H1 (cell line): ENCODE measurements around the gene CTSH. TPM values are rescaled to one million over a fixed set of nuclear protein-coding genes. Genes with fewer than 3 reads are reported as not detected.

Experiments
- CREB1 ChIP-seq: IDR thresholded peaks from 2 replicates; pipeline ENCODE4 v1.6.1; 2012; ENCODE audit warnings: inconsistent platforms
- E2F6 ChIP-seq: IDR thresholded peaks from 2 replicates; pipeline ENCODE4 v1.6.1; 2012; ENCODE audit warnings: inconsistent platforms
- SIX5 ChIP-seq: IDR thresholded peaks from 2 replicates; pipeline ENCODE4 v1.6.1; 2011; ENCODE audit warnings: mild to moderate bottlenecking, low read depth, low read length
- SUZ12 ChIP-seq: fragments of 200-600 bp; sonication (generic); IDR thresholded peaks from 2 replicates; pipeline ENCODE4 v1.6.1; 2012; ENCODE audit warnings: mild to moderate bottlenecking, inconsistent platforms, low read length, moderate library complexity, mixed read lengths
- polyA plus RNA-seq, 7 experiments: library from polyadenylated mRNA; depleted of rRNA in 3 of 7; stranded (reverse) in 5 of 7; unstranded in 2 of 7; fragments of >200 nt in 5 of 7; fragments of 200-250 nt in 2 of 7; gene quantifications; 1 replicate in 5 of 7; 2 replicates in 1 of 7; 4 replicates in 1 of 7; pipeline versions ENCODE4 v1.2.1 to v1.2.3, GENCODE V29; 2011 to 2013; ENCODE audit warnings: missing spikeins in 2 of 7, mixed read lengths in 2 of 7
- total RNA-seq: library from RNA; stranded (reverse); fragmentation: NEBNext Ultra II Directional; extraction: Animal tissue kit (Norgen Biotek cat#: 25700); gene quantifications from 2 replicates; pipeline ENCODE4 v1.2.1, GENCODE V29; 2021

Gene CTSH
- total and polyA plus RNA-seq, 2 of the 8 experiments (the other 6 are each of a cell fraction or from before 2014, with no cell fraction given), result 34.0 to 36.8 TPM

GRCh38 chr15:78927077-78927790 is 17.6 kb downstream of the CTSH start (continued):
- no peak for TF ChIP-seq E2F6
- TF ChIP-seq SIX5, result no peak
- TF ChIP-seq SUZ12, result no peak
- no peak for TF ChIP-seq CREB1
- TF ChIP-seq, all 59 proteins: peak for 0
